SK-N-SH treated with all-trans-retinoic acid at 6 μM for 48 hours (cell line): ENCODE data around the gene A3GALT2.

Source experiments
- ATAC-seq: fragments of 200-7000 bp; cut with Tn5 transposase; 3 replicates; pipeline ENCODE4 v1.9.1; 2020; ENCODE audit warnings: mild to moderate bottlenecking, moderate library complexity
- ARNTL ChIP-seq: fragments of 450-650 bp; formaldehyde crosslinking; IDR thresholded peaks from 2 replicates; pipeline ENCODE4 v1.5.0; 2020; ENCODE audit warnings: low read depth, mild to moderate bottlenecking, moderate library complexity, borderline replicate concordance
- BACH2 ChIP-seq: fragments of 250-450 bp; sonication (Bioruptor Pico); IDR thresholded peaks from 2 replicates; pipeline ENCODE4 v1.9.0; 2021; ENCODE audit warnings: mild to moderate bottlenecking, borderline replicate concordance
- CSDC2 ChIP-seq: fragments of 250-450 bp; sonication (Bioruptor Pico); IDR thresholded peaks from 2 replicates; pipeline ENCODE4 v1.5.0; 2020; ENCODE audit warnings: mild to moderate bottlenecking, moderate library complexity
- CSRNP3 ChIP-seq: fragments of 250-450 bp; sonication (Bioruptor Pico); IDR thresholded peaks from 2 replicates; pipeline ENCODE4 v1.5.1; 2021; ENCODE audit warnings: mild to moderate bottlenecking, moderate library complexity
- ESRRG ChIP-seq: fragments of 250-450 bp; sonication (Bioruptor Pico); IDR thresholded peaks from 2 replicates; pipeline ENCODE4 v1.6.1; 2021; ENCODE audit warnings: mild to moderate bottlenecking
- GLIS3 ChIP-seq: fragments of 250-450 bp; sonication (Bioruptor Pico); IDR thresholded peaks from 2 replicates; pipeline ENCODE4 v1.5.0; 2020; ENCODE audit warnings: mild to moderate bottlenecking, moderate library complexity
- ISL1 ChIP-seq: fragments of 250-450 bp; sonication (Bioruptor Pico); IDR thresholded peaks from 2 replicates; pipeline ENCODE4 v2.1.2; 2022; ENCODE audit warnings: mild to moderate bottlenecking, moderate library complexity
- OSR1 ChIP-seq: fragments of 250-450 bp; sonication (Bioruptor Pico); IDR thresholded peaks from 2 replicates; pipeline ENCODE4 v1.8.0; 2022; ENCODE audit warnings: moderate library complexity, mild to moderate bottlenecking, inconsistent platforms
- PPARA ChIP-seq: fragments of 250-450 bp; sonication (Bioruptor Pico); IDR thresholded peaks from 2 replicates; pipeline ENCODE4 v1.5.0; 2020; ENCODE audit warnings: mild to moderate bottlenecking, borderline replicate concordance
- SNAI2 ChIP-seq: fragments of 250-450 bp; sonication (Bioruptor Pico); IDR thresholded peaks from 2 replicates; pipeline ENCODE4 v1.5.0; 2020; ENCODE audit warnings: mild to moderate bottlenecking, moderate library complexity
- TCF4 ChIP-seq: fragments of 250-450 bp; sonication (Bioruptor Pico); IDR thresholded peaks from 2 replicates; pipeline ENCODE4 v1.8.0; 2021; ENCODE audit warnings: mild to moderate bottlenecking, moderate library complexity, borderline replicate concordance
- TOX ChIP-seq: fragments of 250-450 bp; sonication (Bioruptor Pico); IDR thresholded peaks from 2 replicates; pipeline ENCODE4 v1.8.0; 2021; ENCODE audit warnings: mild to moderate bottlenecking, moderate library complexity, borderline replicate concordance
- TSHZ2 ChIP-seq: fragments of 250-450 bp; sonication (Bioruptor Pico); IDR thresholded peaks from 2 replicates; pipeline ENCODE4 v1.5.0; 2020; ENCODE audit warnings: mild to moderate bottlenecking, moderate library complexity
- ZC3H10 ChIP-seq: fragments of 250-450 bp; sonication (Bioruptor Pico); IDR thresholded peaks from 2 replicates; pipeline ENCODE4 v1.5.1; 2021; ENCODE audit warnings: mild to moderate bottlenecking, moderate library complexity
- ZFP3 ChIP-seq: fragments of 250-450 bp; sonication (Bioruptor Pico); IDR thresholded peaks from 2 replicates; pipeline ENCODE4 v1.5.0; 2020; ENCODE audit warnings: mild to moderate bottlenecking, moderate library complexity
- ZFP30 ChIP-seq: fragments of 450-650 bp; formaldehyde crosslinking; IDR thresholded peaks from 2 replicates; pipeline ENCODE4 v1.5.0; 2022; ENCODE audit warnings: mild to moderate bottlenecking, moderate library complexity
- ZNF565 ChIP-seq: fragments of 450-650 bp; formaldehyde crosslinking; conservative IDR thresholded peaks from 2 replicates; pipeline ENCODE4 v1.5.0; 2020; ENCODE audit warnings: low read depth, mild to moderate bottlenecking, moderate library complexity
- ZNF70 ChIP-seq: fragments of 450-650 bp; formaldehyde crosslinking; IDR thresholded peaks from 2 replicates; pipeline ENCODE4 v1.5.0; 2020; ENCODE audit warnings: mild to moderate bottlenecking, moderate library complexity
- ZNF8 ChIP-seq: fragments of 450-650 bp; formaldehyde crosslinking; IDR thresholded peaks from 2 replicates; pipeline ENCODE4 v1.5.0; 2020; ENCODE audit warnings: mild to moderate bottlenecking, moderate library complexity
- TF ChIP-seq, protein P1 (sequence below): fragments of 250-450 bp; sonication (Bioruptor Pico); IDR thresholded peaks from 2 replicates; pipeline ENCODE4 v1.5.1; 2020; ENCODE audit warnings: low read depth, mild to moderate bottlenecking, moderate library complexity
- TF ChIP-seq, protein P2 (sequence below): fragments of 250-450 bp; sonication (Bioruptor Pico); IDR thresholded peaks from 2 replicates; pipeline ENCODE4 v1.8.0; 2021; ENCODE audit warnings: low read depth, mild to moderate bottlenecking, moderate library complexity, borderline replicate concordance

A3GALT2 gene

DNA sequence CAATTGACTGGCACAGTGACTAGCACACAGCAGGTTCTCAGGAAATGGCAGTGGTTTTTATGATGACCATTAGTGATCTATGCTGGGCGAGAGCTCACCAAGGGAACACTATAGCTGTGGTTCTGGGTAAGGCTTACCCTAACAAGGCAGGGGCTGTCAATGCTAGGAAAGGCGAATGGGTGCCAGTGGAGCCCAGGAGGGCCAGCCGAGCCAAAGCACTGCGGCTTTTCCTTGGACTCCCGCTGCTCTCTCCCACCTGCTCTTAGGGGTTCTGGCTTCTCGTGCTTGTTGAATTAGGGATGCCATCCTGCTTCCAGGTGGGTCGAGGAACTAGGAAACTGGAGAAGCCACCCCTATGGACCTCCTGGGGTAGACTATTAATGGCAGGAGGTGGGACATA lies 10.0 kb upstream of the A3GALT2 start:
- TF ChIP-seq PPARA = no peak
- no peak for TF ChIP-seq ESRRG (CRISPR knock-in tag)
- no peak for TF ChIP-seq ISL1
- no peak for ATAC-seq

DNA sequence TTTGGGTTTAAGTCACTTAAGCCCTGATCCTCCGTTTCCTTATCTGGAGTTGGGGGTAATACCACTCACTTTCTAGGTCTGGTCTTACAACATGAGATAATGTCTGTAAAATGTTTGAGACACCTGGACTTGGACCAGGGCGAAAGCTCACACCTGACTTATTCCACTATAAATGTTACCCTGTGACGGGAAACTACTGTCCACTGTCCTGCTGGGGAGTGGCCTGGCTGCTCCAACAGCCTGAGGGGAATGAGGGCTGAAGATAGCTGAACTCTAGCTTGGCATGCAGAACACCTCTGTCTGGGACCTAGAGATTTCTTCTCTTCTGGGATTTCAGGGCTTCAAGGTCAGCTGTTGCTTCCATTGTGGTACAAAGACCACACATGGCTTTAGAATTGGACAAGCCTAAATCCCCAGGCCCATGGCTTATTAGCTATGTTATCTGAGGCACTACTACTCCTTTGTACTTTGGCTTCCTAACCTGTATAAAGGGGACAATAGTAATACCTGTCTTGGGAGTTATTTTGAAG lies 9.5 kb upstream of the A3GALT2 start:
- ATAC-seq = no peak
- no peak for TF ChIP-seq OSR1
- TF ChIP-seq ISL1 = no peak
- TF ChIP-seq CSDC2 (CRISPR knock-in tag) = no peak
- no peak for TF ChIP-seq BACH2
- TF ChIP-seq ZNF565 (CRISPR knock-in tag) = no peak
- TF ChIP-seq, protein P1, sequence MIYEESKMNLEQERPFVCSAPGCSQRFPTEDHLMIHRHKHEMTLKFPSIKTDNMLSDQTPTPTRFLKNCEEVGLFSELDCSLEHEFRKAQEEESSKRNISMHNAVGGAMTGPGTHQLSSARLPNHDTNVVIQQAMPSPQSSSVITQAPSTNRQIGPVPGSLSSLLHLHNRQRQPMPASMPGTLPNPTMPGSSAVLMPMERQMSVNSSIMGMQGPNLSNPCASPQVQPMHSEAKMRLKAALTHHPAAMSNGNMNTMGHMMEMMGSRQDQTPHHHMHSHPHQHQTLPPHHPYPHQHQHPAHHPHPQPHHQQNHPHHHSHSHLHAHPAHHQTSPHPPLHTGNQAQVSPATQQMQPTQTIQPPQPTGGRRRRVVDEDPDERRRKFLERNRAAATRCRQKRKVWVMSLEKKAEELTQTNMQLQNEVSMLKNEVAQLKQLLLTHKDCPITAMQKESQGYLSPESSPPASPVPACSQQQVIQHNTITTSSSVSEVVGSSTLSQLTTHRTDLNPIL (CRISPR knock-in tag) = no peak
- TF ChIP-seq ZNF8 (CRISPR knock-in tag) = no peak
- TF ChIP-seq TOX = no peak
- TF ChIP-seq SNAI2 (CRISPR knock-in tag) = no peak
- TF ChIP-seq ARNTL (CRISPR knock-in tag) = no peak
- no peak for TF ChIP-seq ZC3H10
- no peak for TF ChIP-seq CSRNP3 (CRISPR knock-in tag)
- TF ChIP-seq ZFP3 (CRISPR knock-in tag) = no peak
- no peak for TF ChIP-seq TSHZ2 (CRISPR knock-in tag)
- TF ChIP-seq PPARA = no peak
- no peak for TF ChIP-seq ZFP30 (CRISPR knock-in tag)
- no peak for TF ChIP-seq TCF4 (CRISPR knock-in tag)
- no peak for TF ChIP-seq ZNF70 (CRISPR knock-in tag)

DNA sequence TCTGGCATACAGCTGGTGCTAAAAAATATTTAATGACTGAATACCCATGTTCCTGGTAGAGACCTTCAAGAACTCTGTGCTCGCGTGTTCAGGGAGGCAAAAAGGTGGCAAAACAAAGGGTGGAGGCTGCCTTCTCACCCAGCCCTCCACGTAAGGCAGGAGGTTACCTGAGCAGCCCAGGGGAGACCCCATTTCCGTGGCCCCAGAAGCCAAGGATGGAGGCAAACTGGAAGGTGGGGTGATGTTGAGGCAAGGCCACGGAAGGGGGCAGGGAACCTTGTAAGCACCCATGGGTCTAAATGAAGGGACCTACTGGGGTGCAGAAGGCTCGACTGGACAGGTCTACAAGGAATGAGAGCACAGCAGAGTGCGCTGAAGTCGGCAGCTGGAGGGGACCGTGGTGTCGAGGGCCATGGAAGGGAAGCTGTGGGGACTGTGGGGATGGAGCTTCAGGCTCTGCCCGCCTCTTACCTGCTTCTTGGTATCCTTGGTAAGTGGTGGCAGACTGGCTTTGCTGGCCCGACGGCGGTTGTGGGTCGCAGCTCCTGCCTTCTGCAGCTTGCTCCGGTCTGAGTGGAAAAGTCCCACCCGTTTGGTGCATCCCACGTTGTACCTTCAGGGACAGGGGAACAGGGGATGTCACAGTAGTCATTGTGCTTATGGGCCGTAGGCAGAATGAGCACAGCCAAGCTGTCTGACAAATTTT lies 8.9 kb upstream of the A3GALT2 start:
- ATAC-seq = no peak
- TF ChIP-seq, protein P1 (CRISPR knock-in tag) = no peak
- no peak for TF ChIP-seq ZNF8 (CRISPR knock-in tag)
- TF ChIP-seq ZC3H10 = no peak
- no peak for TF ChIP-seq ZNF70 (CRISPR knock-in tag)
- no peak for TF ChIP-seq ZFP30 (CRISPR knock-in tag)
- no peak for TF ChIP-seq SNAI2 (CRISPR knock-in tag)
- TF ChIP-seq BACH2 = no peak
- no peak for TF ChIP-seq ISL1
- TF ChIP-seq, protein P2, sequence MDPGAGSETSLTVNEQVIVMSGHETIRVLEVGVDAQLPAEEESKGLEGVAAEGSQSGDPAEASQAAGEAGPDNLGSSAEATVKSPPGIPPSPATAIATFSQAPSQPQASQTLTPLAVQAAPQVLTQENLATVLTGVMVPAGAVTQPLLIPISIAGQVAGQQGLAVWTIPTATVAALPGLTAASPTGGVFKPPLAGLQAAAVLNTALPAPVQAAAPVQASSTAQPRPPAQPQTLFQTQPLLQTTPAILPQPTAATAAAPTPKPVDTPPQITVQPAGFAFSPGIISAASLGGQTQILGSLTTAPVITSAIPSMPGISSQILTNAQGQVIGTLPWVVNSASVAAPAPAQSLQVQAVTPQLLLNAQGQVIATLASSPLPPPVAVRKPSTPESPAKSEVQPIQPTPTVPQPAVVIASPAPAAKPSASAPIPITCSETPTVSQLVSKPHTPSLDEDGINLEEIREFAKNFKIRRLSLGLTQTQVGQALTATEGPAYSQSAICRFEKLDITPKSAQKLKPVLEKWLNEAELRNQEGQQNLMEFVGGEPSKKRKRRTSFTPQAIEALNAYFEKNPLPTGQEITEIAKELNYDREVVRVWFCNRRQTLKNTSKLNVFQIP (CRISPR knock-in tag) = no peak
- TF ChIP-seq TSHZ2 (CRISPR knock-in tag) = no peak
- no peak for TF ChIP-seq PPARA
- no peak for TF ChIP-seq OSR1
- no peak for TF ChIP-seq TOX
- no peak for TF ChIP-seq ARNTL (CRISPR knock-in tag)
- TF ChIP-seq GLIS3 (CRISPR knock-in tag) = no peak
- no peak for TF ChIP-seq ZFP3 (CRISPR knock-in tag)
- TF ChIP-seq TCF4 (CRISPR knock-in tag) = no peak
